Thyroid gland (tissue), 4 donors: ENCODE measurements around the gene PDZK1IP1. TPM values are rescaled to one million over a fixed set of nuclear protein-coding genes. Genes with fewer than 3 reads are reported as not detected.

ENCODE experiments used
- DNase-seq, 2 donors: peaks; one replicate each; pipeline ENCODE4 v3.0.0-alpha.2; 2019
- H3K27ac ChIP-seq, 3 donors: fragments of 200-600 bp; sonication (generic); 1 replicate in 2 of 3; 2 replicates in 1 of 3; pipeline ENCODE4 v1.5.1; 2016 to 2019; ENCODE audit warnings: mild to moderate bottlenecking in 1 of 3, moderate library complexity in 1 of 3
- H3K27me3 ChIP-seq: fragments of 200-600 bp; sonication (generic); one replicate; pipeline ENCODE4 v1.5.1; 2019
- H3K36me3 ChIP-seq, 2 donors: fragments of 200-600 bp; sonication (generic); one replicate each; pipeline ENCODE4 v1.5.1; 2016 to 2019
- H3K4me1 ChIP-seq, 2 donors: fragments of 200-600 bp; sonication (generic); one replicate each; pipeline ENCODE4 v1.5.1; 2017 to 2019
- H3K4me3 ChIP-seq, 3 donors: fragments of 200-600 bp; sonication (generic); replicated peaks in 1 of 3; 1 replicate in 2 of 3; 2 replicates in 1 of 3; pipeline ENCODE4 v1.5.1; 2016; ENCODE audit warnings: mild to moderate bottlenecking in 1 of 3
- H3K9me3 ChIP-seq: fragments of 200-600 bp; sonication (generic); one replicate; pipeline ENCODE4 v1.5.1; 2017
- CTCF ChIP-seq, 6 experiments: fragments of 200-600 bp in 3 of 6; fragments of 450-650 bp in 3 of 6; sonication (generic) in 3 of 6; IDR thresholded peaks; one replicate each; pipeline ENCODE4 v1.5.1; 2016 to 2019; ENCODE audit warnings: antibody characterized with exemption in 6 of 6, mild to moderate bottlenecking in 2 of 6, inconsistent platforms in 1 of 6, moderate library complexity in 1 of 6
- POLR2A ChIP-seq, 2 donors: fragments of 450-650 bp; IDR thresholded peaks; one replicate each; pipeline ENCODE4 v1.6.1; 2017; ENCODE audit warnings: antibody characterized with exemption in 2 of 2, mild to moderate bottlenecking in 2 of 2, moderate library complexity in 1 of 2
- WGBS, 2 donors: methylation state at CpG; one replicate each; pipeline ENCODE4 v1.1.5; 2017; 5-methylcytosine and 5-hydroxymethylcytosine counted together
- intact Hi-C: fragments of 100-400 bp; cut with DNase I; formaldehyde crosslinking; loops from one replicate; pipeline ENCODE4 v1.15.1; 2023
- total RNA-seq, 4 donors: library from RNA; depleted of rRNA; stranded (reverse); fragments of >200 nt; gene quantifications; one replicate each; pipeline ENCODE4 v1.2.3, GENCODE V29; 2016

PDZK1IP1 gene
- total RNA-seq, 4 donors from 2014 or later: 0.83 to 3.0 TPM; not detected in 2

GRCh38 chr1:47216278-47217059, 26.6 kb upstream of the PDZK1IP1 start:
- H3K27ac ChIP-seq: no peak overlapping the region
- no peak for TF ChIP-seq POLR2A (IDR thresholded peaks at IDR 0.05)
- no peak for TF ChIP-seq CTCF (IDR thresholded peaks at IDR 0.05)
- intact Hi-C loops: no loop called here
- peaks cover 0 to 4% of the 10 kb centered on the region in 2 donors for H3K4me1 ChIP-seq
- no peak overlapping the region for H3K4me3 ChIP-seq
- no peaks in the 10 kb centered on the region for H3K9me3 ChIP-seq
- 67 to 75% methylated on average over 12 of the region's 12 CpGs for WGBS, 2 donors
- DNase-seq: no peak
- no peaks in the 10 kb centered on the region for H3K36me3 ChIP-seq
- H3K27me3 ChIP-seq: no peaks in the 10 kb centered on the region

GRCh38 chr1:47215713-47216112, 25.9 kb upstream of the PDZK1IP1 start:
- WGBS, 2 donors: 89% methylated on average over 4 of the region's 4 CpGs

GRCh38 chr1:47214549-47214948, 24.7 kb upstream of the PDZK1IP1 start:
- Histone ChIP-seq H3K4me1 (peaks cover 0 to 4% of the 10 kb centered on the region in 2 donors), H3K4me3 (no peak overlapping the region), H3K9me3 (no peaks in the 10 kb centered on the region), H3K36me3 (no peaks in the 10 kb centered on the region), H3K27ac (no peak overlapping the region), H3K27me3 (no peaks in the 10 kb centered on the region)
- intact Hi-C loops: no loop called here
- no peak for DNase-seq
- no peak for TF ChIP-seq POLR2A (IDR thresholded peaks at IDR 0.05)
- TF ChIP-seq CTCF (IDR thresholded peaks at IDR 0.05): no peak
- 75 to 80% methylated on average over 3 of the region's 3 CpGs for WGBS, 2 donors

More at GRCh38 chr1:47215713-47216112, 25.9 kb upstream of the PDZK1IP1 start:
- H3K9me3 ChIP-seq: no peaks in the 10 kb centered on the region
- TF ChIP-seq POLR2A (IDR thresholded peaks at IDR 0.05) (no peak), CTCF (IDR thresholded peaks at IDR 0.05) (no peak)
- no peaks in the 10 kb centered on the region for H3K27me3 ChIP-seq
- H3K4me3 ChIP-seq: no peak overlapping the region
- intact Hi-C loops: no loop called here
- peaks cover 0 to 4% of the 10 kb centered on the region in 2 donors for H3K4me1 ChIP-seq
- no peak overlapping the region for H3K27ac ChIP-seq
- no peaks in the 10 kb centered on the region for H3K36me3 ChIP-seq
- DNase-seq: no peak

- Histone ChIP-seq H3K9me3 (no peaks in the 10 kb centered on the region), H3K4me1 (peaks cover 0 to 4% of the 10 kb centered on the region in 2 donors), H3K36me3 (no peaks in the 10 kb centered on the region), H3K27ac (peak overlapping the region in 1 of 3 donors; percentile 58), H3K4me3 (no peak overlapping the region), H3K27me3 (no peaks in the 10 kb centered on the region)
- WGBS, 2 donors: 73 to 76% methylated on average over 10 to 11 of the region's 11 CpGs
- TF ChIP-seq CTCF (IDR thresholded peaks at IDR 0.05) (no peak), POLR2A (IDR thresholded peaks at IDR 0.05) (no peak)
- DNase-seq: no peak
- intact Hi-C loops: no loop called here
Measured at GRCh38 chr1:47213230-47213963, 23.6 kb upstream of the PDZK1IP1 start.
